Chondrocyte (in vitro differentiated cells): ENCODE data around the gene DTNA. TPM values are rescaled to one million over a fixed set of nuclear protein-coding genes. Genes with fewer than 3 reads are reported as not detected.
A peak's percentile ranks its signal among the peaks of the same experiment; 100 is the strongest.
"Not testable (repeated sequence)": the region's sequence is repeated elsewhere in the genome, so short reads cannot be mapped to it uniquely, and the experiment has no call there.

Source experiments
- DNase-seq: peaks from one replicate; pipeline ENCODE4 v3.0.0; 2021; ENCODE audit warnings: mixed read lengths, low spot score
- H3K27ac Mint-ChIP-seq: one replicate; pipeline ENCODE4 v1.8.0; 2021; ENCODE audit warnings: mild to moderate bottlenecking, moderate library complexity, mixed read lengths; ENCODE audit not compliant: unreplicated experiment
- H3K27me3 Mint-ChIP-seq: 2 replicates; pipeline ENCODE4 v1.8.0; 2021; ENCODE audit warnings: low read depth, mixed read lengths
- H3K36me3 Mint-ChIP-seq: 2 replicates; pipeline ENCODE4 v1.8.0; 2021; ENCODE audit warnings: low read depth, mixed read lengths
- H3K4me1 Mint-ChIP-seq: 2 replicates; pipeline ENCODE4 v1.8.0; 2021; ENCODE audit warnings: low read depth, mild to moderate bottlenecking, mixed read lengths
- H3K4me3 Mint-ChIP-seq: one replicate; pipeline ENCODE4 v1.8.0; 2021; ENCODE audit warnings: mild to moderate bottlenecking, moderate library complexity, mixed read lengths; ENCODE audit not compliant: unreplicated experiment
- H3K9me3 Mint-ChIP-seq: 2 replicates; pipeline ENCODE4 v1.8.0; 2021; ENCODE audit warnings: low read depth, mixed read lengths
- total RNA-seq: library from RNA; stranded (reverse); gene quantifications from 3 replicates; pipeline ENCODE4 v1.2.1, GENCODE V29; 2021
- TF ChIP-seq, protein P1 (sequence below): fragments of 200-600 bp; sonication (generic); IDR thresholded peaks from 2 replicates; pipeline ENCODE4 v1.5.0; 2021; ENCODE audit warnings: antibody characterized with exemption, mild to moderate bottlenecking, moderate library complexity

Gene DTNA
- total RNA-seq, 1 donor from 2014 or later: 3.7 TPM

DNA sequence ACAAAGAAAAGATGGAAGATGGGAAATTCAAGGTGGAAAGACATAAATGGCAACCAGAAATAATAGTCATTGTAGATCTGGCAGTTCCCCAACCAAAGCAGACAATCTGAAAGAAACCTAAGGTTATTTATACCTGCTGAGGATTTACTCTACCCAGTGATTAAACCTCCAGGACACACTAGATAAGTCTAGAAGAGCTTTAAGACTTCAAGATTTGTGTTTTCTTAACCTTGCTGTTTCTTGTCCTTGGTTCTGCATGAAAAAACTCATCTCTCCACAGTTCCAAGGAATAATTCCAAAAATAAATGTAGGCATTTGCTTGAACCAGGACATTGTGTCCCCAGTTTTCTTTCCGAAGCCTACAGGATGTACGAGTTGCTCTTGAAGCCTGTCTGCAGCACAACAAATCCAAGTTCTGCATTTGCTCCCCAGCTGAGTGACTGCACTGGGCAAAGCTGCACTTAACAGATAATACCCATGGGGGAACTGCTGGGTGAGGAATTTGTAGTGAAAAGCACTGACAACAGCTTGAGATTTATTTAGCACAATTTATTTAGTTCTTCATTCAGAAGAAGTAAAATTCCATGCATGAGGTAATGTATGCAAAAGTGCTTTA, 19.8 kb downstream of the DTNA start:
- Mint-ChIP-seq H3K27ac (peak overlapping the region; percentile 76), H3K4me1 (peaks cover 25% of the 10 kb centered on the region), H3K9me3 (peaks cover 2% of the 10 kb centered on the region), H3K27me3 (no peaks in the 10 kb centered on the region), H3K4me3 (peak overlapping the region; percentile 16), H3K36me3 (peaks cover 4% of the 10 kb centered on the region)
- TF ChIP-seq, protein P1, sequence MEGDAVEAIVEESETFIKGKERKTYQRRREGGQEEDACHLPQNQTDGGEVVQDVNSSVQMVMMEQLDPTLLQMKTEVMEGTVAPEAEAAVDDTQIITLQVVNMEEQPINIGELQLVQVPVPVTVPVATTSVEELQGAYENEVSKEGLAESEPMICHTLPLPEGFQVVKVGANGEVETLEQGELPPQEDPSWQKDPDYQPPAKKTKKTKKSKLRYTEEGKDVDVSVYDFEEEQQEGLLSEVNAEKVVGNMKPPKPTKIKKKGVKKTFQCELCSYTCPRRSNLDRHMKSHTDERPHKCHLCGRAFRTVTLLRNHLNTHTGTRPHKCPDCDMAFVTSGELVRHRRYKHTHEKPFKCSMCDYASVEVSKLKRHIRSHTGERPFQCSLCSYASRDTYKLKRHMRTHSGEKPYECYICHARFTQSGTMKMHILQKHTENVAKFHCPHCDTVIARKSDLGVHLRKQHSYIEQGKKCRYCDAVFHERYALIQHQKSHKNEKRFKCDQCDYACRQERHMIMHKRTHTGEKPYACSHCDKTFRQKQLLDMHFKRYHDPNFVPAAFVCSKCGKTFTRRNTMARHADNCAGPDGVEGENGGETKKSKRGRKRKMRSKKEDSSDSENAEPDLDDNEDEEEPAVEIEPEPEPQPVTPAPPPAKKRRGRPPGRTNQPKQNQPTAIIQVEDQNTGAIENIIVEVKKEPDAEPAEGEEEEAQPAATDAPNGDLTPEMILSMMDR: no peak
- DNase-seq: no peak

DNA sequence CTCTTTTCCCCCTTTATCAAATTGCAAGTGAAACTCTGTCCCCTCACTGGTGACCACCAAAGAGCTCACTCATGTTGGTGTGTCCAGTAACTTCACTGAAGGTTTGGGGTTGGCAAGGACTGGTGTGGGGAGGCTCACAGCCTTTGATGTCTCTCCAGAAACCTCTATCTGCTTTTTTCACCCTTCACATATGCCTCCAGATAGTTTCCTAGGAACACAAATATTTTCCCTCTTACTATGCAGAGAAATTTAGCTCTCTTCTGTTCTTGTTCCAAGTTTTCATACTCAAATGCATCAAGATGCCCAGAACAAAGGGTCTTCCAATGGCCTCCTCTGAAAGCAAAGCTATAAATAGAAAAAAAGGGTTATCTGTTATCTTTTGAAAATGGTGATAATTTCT, 20.7 kb downstream of the DTNA start:
- H3K27ac Mint-ChIP-seq: no peak overlapping the region
- no peak for DNase-seq
- no peaks in the 10 kb centered on the region for H3K27me3 Mint-ChIP-seq
- TF ChIP-seq, protein P1: no peak
- peaks cover 25% of the 10 kb centered on the region for H3K4me1 Mint-ChIP-seq
- peaks cover 2% of the 10 kb centered on the region for H3K36me3 Mint-ChIP-seq
- H3K4me3 Mint-ChIP-seq: no peak overlapping the region
- no peaks in the 10 kb centered on the region for H3K9me3 Mint-ChIP-seq

DNA sequence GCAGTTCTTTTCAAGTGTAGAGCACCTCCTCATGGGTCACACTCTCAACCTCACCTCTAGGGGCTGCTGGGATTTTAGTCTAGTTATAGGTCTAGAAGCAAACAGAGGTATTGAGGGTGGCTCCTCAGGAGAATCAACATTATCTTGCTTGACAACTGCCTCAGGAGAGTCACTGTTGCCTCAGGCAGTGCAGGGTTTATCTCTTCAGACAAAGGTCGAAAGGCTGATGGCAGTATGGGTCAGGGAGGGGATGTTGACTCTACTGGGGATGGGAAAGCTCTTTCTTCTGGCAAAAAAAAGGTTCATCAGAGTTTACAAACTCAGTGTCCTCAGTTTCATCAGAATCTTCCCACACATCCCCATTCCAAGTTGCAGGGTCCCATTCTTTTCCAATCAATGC, 24.0 kb downstream of the DTNA start:
- no peaks in the 10 kb centered on the region for H3K27me3 Mint-ChIP-seq
- no peak for DNase-seq
- H3K4me3 Mint-ChIP-seq: no peak overlapping the region
- H3K27ac Mint-ChIP-seq: no peak overlapping the region
- TF ChIP-seq, protein P1: no peak
- peaks cover 41% of the 10 kb centered on the region for H3K4me1 Mint-ChIP-seq
- no peaks in the 10 kb centered on the region for H3K9me3 Mint-ChIP-seq
- no peaks in the 10 kb centered on the region for H3K36me3 Mint-ChIP-seq

DNA sequence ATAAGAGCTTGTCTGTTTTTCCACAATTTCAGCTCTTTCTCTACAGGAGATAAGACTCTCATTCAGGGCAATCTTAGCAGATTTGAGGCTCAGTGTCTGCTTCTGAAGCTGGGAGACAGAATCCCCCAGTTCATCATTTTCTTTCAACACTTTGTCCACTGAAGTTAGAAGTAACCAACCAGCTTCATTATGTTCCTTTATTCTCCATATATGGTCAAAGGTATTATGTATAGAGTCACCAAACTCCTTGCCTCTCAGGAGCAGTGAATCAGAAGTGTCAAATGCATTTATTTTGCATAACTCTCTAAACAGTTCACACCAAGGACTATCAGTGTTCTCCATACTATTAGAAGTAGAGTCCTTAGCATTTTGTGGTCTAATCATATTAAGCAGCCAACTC, 24.4 kb downstream of the DTNA start:
- not testable (repeated sequence) for H3K27ac Mint-ChIP-seq, H3K4me3 Mint-ChIP-seq, H3K36me3 Mint-ChIP-seq, H3K9me3 Mint-ChIP-seq, H3K27me3 Mint-ChIP-seq, DNase-seq
- H3K4me1 Mint-ChIP-seq: peaks cover 41% of the 10 kb centered on the region

- Mint-ChIP-seq H3K9me3 (no peaks in the 10 kb centered on the region), H3K27ac (peak overlapping the region; percentile 77), H3K27me3 (no peaks in the 10 kb centered on the region), H3K36me3 (no peaks in the 10 kb centered on the region), H3K4me1 (peaks cover 38% of the 10 kb centered on the region), H3K4me3 (peak overlapping the region; percentile 37)
- TF ChIP-seq, protein P1: no peak
- no peak for DNase-seq
Observed at GRCh38 chr18:34738175-34738894, 28.2 kb downstream of the DTNA start.

DNA sequence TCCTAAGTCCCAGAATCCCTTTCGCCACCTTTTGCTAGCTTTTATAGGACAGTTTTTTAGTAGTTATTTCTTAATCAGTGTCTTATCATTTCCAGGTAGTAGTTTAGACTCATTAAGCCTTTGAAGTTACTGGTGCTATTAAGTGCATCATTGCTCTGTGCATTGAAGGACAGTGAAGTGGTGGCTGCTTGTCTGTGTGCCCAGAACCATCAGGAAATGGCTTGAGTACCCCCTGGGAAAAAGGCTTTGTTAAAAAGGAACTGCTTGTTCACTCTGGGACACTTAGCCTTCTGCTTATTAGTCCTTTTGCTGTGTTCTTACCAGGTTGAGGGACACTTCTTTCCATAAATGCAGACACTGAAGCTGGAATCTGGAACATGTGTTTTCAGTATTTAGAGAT, 30.0 kb downstream of the DTNA start:
- H3K4me3 Mint-ChIP-seq: no peak overlapping the region
- H3K36me3 Mint-ChIP-seq: no peaks in the 10 kb centered on the region
- TF ChIP-seq, protein P1: no peak
- no peak for DNase-seq
- peak overlapping the region; percentile 7 for H3K27ac Mint-ChIP-seq
- no peaks in the 10 kb centered on the region for H3K27me3 Mint-ChIP-seq
- peaks cover 38% of the 10 kb centered on the region for H3K4me1 Mint-ChIP-seq
- H3K9me3 Mint-ChIP-seq: no peaks in the 10 kb centered on the region
